Choroid plexus epithelial cell (primary cell): Measurements from ENCODE around the gene CCDC178.

Experiments used
- DNase-seq: peaks from one replicate; pipeline ENCODE4 v3.0.0-alpha.2; 2010; ENCODE audit warnings: low read depth
- H3K4me3 ChIP-seq: 2 replicates; pipeline ENCODE4 v1.5.1; 2011; ENCODE audit warnings: low read depth, mild to moderate bottlenecking, control low read depth, low read length, moderate library complexity
- TF ChIP-seq, protein P1 (sequence below): conservative IDR thresholded peaks from 2 replicates; pipeline ENCODE4 v1.5.1; 2011; ENCODE audit warnings: low read depth, mild to moderate bottlenecking, control low read depth, inconsistent platforms, low read length, moderate library complexity

Gene CCDC178

DNA sequence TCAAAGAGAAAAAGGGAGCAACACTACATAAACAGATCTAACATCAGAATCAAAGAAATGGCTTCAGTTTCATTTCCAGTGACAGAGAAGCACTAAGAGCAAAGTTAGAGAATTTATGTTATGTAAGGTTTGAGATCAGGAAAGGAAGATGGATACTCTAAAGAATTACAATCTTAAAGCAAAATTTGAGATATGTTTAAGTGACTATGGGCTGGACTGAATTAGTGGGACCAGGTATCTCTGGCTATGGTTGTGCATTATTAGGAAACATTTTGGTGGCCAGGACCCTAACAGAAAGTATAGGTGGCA, 208.2 kb downstream of the CCDC178 start:
- TF ChIP-seq, protein P1, sequence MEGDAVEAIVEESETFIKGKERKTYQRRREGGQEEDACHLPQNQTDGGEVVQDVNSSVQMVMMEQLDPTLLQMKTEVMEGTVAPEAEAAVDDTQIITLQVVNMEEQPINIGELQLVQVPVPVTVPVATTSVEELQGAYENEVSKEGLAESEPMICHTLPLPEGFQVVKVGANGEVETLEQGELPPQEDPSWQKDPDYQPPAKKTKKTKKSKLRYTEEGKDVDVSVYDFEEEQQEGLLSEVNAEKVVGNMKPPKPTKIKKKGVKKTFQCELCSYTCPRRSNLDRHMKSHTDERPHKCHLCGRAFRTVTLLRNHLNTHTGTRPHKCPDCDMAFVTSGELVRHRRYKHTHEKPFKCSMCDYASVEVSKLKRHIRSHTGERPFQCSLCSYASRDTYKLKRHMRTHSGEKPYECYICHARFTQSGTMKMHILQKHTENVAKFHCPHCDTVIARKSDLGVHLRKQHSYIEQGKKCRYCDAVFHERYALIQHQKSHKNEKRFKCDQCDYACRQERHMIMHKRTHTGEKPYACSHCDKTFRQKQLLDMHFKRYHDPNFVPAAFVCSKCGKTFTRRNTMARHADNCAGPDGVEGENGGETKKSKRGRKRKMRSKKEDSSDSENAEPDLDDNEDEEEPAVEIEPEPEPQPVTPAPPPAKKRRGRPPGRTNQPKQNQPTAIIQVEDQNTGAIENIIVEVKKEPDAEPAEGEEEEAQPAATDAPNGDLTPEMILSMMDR = no peak
- no peak overlapping the region for H3K4me3 ChIP-seq
- DNase-seq = no peak

DNA sequence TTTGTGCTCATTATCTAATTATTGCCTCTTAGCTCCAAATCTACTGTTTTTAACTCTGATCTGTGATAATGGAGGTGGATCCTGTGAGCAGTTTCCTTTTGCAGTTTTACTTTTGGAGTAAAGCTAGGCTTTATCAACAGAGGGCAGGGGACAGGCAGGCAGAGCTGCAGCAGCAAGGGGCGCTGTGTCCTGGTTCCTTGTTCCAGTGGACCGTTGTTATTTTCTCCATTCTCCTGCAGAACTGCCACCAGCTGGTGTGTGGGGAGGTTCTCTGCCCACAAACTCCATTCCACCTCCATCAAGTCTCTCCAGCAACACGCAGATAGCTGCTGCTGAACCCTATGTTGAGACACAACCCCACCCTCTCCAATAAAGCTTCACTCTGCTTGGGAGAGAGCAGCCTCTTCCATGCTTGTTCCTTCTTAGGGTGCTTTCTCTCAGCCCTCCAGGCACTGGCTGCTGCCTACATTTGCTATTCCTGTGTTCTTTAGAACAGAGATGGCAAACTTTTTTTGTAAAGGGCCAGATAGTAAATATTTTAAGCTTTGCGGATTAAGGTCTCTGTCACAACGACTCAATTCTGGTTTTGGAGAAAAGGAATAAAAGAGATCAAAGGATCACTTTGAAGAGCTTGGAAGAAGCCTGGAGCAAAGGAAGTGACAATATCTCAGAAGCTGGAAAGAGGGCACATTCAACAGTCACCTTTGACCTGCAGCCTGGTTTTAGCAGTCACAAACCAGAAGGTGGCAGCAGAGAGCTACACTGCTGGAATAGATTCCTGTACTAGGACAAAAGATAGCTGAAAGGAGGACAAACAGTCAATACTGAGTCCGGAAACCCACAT, 208.8 kb downstream of the CCDC178 start:
- DNase-seq = peak; percentile 81
- H3K4me3 ChIP-seq = no peak overlapping the region
- TF ChIP-seq, protein P1 = peak; percentile 97

DNA sequence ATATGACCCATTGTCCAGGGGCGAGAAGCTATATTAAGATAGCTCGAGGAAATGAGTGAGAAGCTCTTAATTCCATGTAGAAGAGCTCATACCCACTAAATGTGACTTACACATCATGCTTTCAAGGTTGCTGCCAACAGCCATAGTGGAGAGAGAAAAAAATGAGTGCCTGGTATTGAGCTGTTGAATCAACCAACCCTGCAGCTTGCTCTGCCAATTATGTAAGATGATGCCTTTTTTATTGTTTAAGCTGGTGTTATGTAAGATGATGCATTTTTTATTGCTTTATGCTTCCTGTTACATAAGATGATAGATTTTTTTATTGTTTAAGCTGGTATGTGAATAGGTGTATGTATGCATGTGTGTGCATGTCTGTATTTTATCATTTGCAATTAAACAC, 228.2 kb downstream of the CCDC178 start:
- TF ChIP-seq, protein P1 = no peak
- DNase-seq = no peak
- no peak overlapping the region for H3K4me3 ChIP-seq

DNA sequence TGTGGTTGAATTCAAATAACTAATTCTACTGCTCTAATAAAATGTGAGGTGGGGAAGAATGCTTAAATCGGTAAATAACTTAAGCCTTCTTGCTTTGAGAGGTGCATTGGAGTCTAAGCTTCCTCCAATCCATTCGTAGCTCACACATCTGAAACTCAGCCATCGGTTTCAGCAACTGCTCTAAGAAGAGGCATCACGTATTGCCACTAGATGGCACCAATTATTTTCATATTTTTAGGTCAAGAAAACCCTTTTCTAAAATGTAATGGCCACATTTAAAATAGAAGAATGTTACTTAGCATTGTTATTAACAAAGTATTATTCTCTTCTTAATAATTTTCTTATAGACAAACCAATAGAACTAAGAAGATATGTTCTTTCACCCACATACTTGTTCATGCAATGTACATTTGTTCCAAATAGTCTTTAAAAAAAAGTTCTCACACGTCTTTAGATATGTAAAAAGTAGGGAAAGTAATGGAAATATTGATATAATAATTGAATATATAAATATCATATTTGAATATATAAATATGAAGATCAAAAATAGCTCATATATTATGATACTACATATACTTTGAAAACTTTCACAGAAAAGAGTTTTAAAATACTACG, 229.8 kb downstream of the CCDC178 start:
- peak; percentile 69 for DNase-seq
- TF ChIP-seq, protein P1 = peak; percentile 76
- H3K4me3 ChIP-seq = no peak overlapping the region

DNA sequence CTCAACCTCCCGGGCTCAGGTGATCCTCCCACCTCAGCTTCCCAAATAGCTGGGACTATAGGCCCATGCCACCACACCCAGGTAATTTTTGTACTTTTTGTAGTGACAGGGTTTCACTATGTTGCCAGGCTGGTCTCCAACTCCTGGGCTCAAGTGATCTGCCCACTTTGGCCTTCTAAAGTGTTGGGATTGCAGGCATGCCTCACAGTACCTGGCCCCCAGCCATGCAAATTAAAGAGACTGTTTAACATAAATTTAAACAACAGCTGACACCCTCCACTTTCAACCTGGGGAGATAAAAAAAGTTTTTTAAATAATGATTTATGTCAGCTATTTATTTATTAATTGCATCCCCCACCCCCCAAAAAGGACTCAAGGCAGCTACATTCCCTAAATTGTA, 234.7 kb downstream of the CCDC178 start:
- TF ChIP-seq, protein P1 = no peak
- DNase-seq = no peak
- no peak overlapping the region for H3K4me3 ChIP-seq

DNA sequence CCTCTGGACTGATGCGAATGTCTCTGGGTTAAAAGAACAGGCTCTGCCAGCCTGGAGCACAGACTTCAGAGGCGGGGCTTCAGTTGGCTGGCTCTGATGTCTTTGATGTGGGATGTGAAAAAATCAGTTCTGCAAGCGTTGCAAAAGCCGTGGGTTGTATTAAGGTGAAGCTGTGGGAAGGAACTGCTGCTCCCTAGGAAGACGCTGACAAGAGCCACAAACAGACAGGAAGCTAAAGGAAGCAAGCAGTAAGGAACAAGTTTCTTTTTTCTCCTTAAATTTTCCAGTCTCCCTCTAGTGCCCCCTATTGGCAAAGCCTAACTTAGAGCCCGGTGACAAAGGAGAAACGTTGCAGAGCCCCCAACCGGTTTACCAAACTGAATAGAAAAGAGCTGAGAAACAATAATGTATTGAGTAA, 239.0 kb downstream of the CCDC178 start:
- DNase-seq = peak; percentile 64
- peak overlapping the region; percentile 14 for H3K4me3 ChIP-seq
- TF ChIP-seq, protein P1 = peak; percentile 82

DNA sequence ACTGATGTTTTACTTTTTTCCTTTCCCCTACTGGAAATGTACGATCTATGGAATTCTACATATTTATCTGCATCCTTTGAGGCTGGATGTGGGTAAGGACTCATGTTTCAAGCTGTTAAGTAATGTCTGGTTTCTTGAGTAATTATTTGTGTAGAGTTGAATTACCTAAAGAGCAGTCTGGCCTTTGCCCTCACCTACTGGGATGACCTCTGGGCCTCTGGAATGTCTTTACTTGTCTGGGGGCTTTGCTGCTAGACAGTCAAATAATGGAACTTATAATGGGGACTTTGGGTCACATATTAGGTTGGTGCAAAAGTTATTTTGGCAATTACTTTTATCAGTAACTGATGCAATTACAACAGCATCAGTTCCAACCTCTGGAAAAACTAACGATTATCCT, 244.7 kb downstream of the CCDC178 start:
- DNase-seq = peak; percentile 10
- TF ChIP-seq, protein P1 = no peak

More for the DNA sequence above, 244.7 kb downstream of the CCDC178 start:
- H3K4me3 ChIP-seq = no peak overlapping the region
